ENCODE results near the gene STK39. TPM values are rescaled to one million over a fixed set of nuclear protein-coding genes. Genes with fewer than 3 reads are reported as not detected.

STK39 gene
- total RNA-seq, 1 experiment from 2014 or later = 22.1 TPM

DNA sequence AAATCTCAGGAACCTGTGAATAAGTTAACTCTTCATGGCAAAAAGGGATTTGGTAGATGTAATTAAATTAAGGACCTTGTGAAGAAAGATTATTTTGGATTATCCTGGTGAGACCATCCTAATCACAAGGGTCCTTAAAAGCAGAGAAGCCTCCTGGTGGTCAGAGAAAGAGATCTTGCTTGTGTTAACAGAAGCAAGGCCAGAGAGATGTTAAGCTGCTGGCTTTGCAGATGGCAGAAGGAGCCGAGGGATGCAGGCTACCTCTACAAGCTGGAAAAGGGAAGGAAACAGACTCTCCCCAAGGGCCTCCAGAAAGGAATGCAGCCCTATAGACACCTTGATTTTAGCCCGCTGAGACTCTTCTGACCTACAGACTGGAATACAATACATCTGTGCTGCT lies 197.0 kb downstream of the STK39 start:
- H3K79me2 ChIP-seq (ENCODE audit: insufficient read depth, low read length) = no peaks in the 10 kb centered on the region
- H3K27ac ChIP-seq (ENCODE audit: insufficient read length, low read depth, low read length) = no peak overlapping the region
- H2BK15ac ChIP-seq (ENCODE audit: low read depth, low read length) = no peak overlapping the region
- H4K91ac ChIP-seq (ENCODE audit: insufficient read length, low read depth, low read length) = no peak overlapping the region
- no peak overlapping the region for H2BK120ac ChIP-seq (ENCODE audit: low read depth, low read length, poor library complexity, severe bottlenecking)
- Mint-ChIP-seq H3K4me3 (no peak overlapping the region), H3K9me3 (no peaks in the 10 kb centered on the region), H3K4me1 (peaks cover 27 to 36% of the 10 kb centered on the region in 2 experiments), H3K27ac (peak overlapping the region in 1 of 3 experiments; percentile 32; a peak in 2 of 7 replicates), H3K36me3 (ENCODE audit: insufficient read depth in 1 of 3, low read depth in 3 of 3) (no peaks in the 10 kb centered on the region; a peak in 1 of 7 replicates), H3K27me3 (ENCODE audit: low read depth) (no peaks in the 10 kb centered on the region)
- no peaks in the 10 kb centered on the region for H3K79me1 ChIP-seq (ENCODE audit: insufficient read depth, low read depth, low read length, poor library complexity, severe bottlenecking)
- H3K23me2 ChIP-seq (ENCODE audit: insufficient read length, low read depth, low read length, poor library complexity, severe bottlenecking) = no peaks in the 10 kb centered on the region
- no peak overlapping the region for H2BK5ac ChIP-seq (ENCODE audit: insufficient read length, low read length)
- no peak overlapping the region for H3K23ac ChIP-seq (ENCODE audit: insufficient read length, low read depth, low read length)
- no peaks in the 10 kb centered on the region for H4K20me1 ChIP-seq (ENCODE audit: control insufficient read depth, insufficient read depth, insufficient read length)
- no peak overlapping the region for H3K9ac ChIP-seq (ENCODE audit: extremely low read depth, insufficient read length, low read length)
- H3T11ph ChIP-seq (ENCODE audit: low read length) = no peak overlapping the region
- H3K14ac ChIP-seq (ENCODE audit: insufficient read depth, low read length) = no peak overlapping the region
- no peaks in the 10 kb centered on the region for H3K9me3 ChIP-seq (ENCODE audit: control insufficient read depth, low read depth, low read length)
- H2AK5ac ChIP-seq (ENCODE audit: insufficient read length, low read length) = no peak overlapping the region
- H2BK12ac ChIP-seq (ENCODE audit: insufficient read length, low read depth, low read length) = no peak overlapping the region
- H3K56ac ChIP-seq (ENCODE audit: insufficient read length, low read depth, low read length) = no peak overlapping the region
- no peak overlapping the region for H2AFZ ChIP-seq (ENCODE audit: low read length)
- no peak overlapping the region for H3K4ac ChIP-seq (ENCODE audit: low read depth, low read length)
- no peak overlapping the region for H3K18ac ChIP-seq (ENCODE audit: insufficient read length, low read depth, low read length)
- H3K4me2 ChIP-seq (ENCODE audit: insufficient read depth, insufficient read length, low read length) = no peak overlapping the region
- H4K5ac ChIP-seq (ENCODE audit: insufficient read length, low read depth, low read length) = no peak overlapping the region
- no CpG with 5 or more reads among the region's 2 CpGs for WGBS (ENCODE audit: extremely low coverage, insufficient read length, low lambda C conversion rate)
- TF ChIP-seq, protein P1, sequence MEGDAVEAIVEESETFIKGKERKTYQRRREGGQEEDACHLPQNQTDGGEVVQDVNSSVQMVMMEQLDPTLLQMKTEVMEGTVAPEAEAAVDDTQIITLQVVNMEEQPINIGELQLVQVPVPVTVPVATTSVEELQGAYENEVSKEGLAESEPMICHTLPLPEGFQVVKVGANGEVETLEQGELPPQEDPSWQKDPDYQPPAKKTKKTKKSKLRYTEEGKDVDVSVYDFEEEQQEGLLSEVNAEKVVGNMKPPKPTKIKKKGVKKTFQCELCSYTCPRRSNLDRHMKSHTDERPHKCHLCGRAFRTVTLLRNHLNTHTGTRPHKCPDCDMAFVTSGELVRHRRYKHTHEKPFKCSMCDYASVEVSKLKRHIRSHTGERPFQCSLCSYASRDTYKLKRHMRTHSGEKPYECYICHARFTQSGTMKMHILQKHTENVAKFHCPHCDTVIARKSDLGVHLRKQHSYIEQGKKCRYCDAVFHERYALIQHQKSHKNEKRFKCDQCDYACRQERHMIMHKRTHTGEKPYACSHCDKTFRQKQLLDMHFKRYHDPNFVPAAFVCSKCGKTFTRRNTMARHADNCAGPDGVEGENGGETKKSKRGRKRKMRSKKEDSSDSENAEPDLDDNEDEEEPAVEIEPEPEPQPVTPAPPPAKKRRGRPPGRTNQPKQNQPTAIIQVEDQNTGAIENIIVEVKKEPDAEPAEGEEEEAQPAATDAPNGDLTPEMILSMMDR (conservative IDR thresholded peaks at IDR 0.05) = peak; percentile 49; the same call in 2 of the 3 replicates
- no peaks in the 10 kb centered on the region for H3K4me1 ChIP-seq (ENCODE audit: insufficient read depth, low read length)
- H2BK20ac ChIP-seq (ENCODE audit: low read depth, low read length, poor library complexity, severe bottlenecking) = no peak overlapping the region
- H3K27me3 ChIP-seq (ENCODE audit: insufficient read depth, low read length) = no peaks in the 10 kb centered on the region; the same call in 1 of the 2 replicates
- no peak overlapping the region for H4K8ac ChIP-seq (replicated peaks; ENCODE audit: insufficient read length, low read depth, low read length)
- peak; percentile 37 for DNase-seq
